Measurements from ENCODE around the gene AUTS2.

The AUTS2 gene

DNA sequence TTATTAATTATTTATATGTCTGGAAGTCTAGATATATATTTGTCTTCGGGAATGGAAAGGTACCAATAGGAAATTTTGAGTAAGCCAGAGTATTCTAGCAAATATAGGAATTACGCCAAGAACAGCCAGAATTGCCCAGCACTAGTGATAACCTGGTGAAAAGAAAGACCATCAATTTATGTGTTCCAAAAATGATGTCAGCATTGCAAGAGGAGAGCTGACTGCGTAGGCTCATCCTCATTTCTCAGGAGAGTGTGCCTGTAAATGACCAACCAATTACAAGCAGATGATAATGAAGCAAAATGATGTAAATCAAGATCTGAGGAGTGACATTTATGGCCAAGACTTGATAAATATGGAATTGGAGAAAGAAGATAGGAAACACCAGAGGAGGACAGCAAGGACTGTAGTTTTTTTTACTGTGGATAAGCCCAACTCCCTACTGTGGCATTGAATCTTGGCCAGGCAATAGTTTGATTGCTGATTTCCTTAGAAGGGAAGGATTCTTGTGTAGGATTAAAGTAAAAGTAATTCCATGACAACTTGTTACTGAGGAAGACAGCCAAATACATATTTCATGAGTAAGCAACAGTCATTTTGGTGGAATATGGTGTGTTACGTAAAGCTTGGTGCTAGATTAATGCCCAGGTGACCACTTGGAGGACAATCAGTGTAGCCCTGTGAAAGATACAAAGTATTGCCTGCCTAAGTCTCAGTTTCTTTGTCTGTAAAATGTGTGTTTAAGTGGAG lies 590.8 kb downstream of the AUTS2 start:
- no peak for DNase-seq (ENCODE audit: low read depth in 2 of 2)

DNA sequence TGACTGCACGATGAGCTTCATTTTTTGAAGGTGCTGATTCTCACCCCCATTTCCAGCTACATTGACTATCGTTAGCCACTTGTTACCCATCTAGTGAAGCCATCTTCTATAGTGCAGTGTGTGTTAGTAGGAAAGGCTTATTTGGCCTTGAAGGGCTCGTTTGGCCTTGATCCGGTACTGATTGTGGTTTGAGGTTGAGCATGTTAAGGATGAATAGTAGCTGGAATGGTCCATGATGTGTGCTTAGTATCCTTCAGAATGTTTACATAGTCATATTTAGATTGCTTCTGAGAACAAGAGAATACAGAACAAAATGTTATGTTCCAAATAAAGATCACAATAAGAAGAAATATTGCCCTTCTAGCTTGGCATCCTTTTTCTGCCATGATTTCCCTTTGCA lies 591.5 kb downstream of the AUTS2 start:
- no peak for DNase-seq (ENCODE audit: low read depth in 2 of 2)

DNA sequence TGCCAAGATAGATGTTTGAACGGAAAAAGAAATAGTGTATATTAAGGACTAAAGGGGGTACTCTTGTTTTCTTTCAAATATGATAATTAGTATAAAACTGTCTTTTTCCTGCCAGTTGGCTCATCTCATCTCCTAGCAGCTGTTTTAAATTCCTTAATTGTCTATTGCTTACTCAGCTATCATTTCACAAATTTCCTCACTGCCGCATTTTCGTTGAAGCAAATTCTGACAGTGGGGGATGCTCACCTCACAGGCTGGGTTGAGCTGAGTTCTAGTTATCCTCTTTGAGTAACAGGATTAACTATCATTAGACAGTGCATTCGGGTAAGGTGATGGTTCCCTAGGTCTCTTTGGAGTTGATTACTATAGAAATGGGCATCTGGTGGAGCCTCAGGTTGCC lies 592.0 kb downstream of the AUTS2 start:
- no peak for DNase-seq (ENCODE audit: low read depth in 2 of 2)

DNA sequence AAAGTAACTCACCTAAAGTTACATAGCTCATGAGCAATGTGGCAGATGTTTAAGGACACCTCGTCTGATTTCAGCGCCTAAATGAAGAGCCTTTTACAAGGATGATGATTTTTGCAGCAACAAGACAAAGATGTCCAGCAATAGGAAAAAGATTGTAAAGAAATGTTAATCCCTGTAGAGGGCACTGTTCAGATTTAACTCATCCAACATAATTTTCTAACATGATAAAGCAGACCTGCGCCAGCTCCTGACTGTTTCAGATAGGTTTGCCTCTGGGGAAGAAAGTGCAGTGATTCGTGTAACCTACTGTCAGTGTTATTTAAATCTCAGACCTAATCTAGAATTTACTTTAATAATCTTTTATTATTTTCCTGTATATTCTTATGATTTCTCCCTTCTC lies 595.2 kb downstream of the AUTS2 start:
- no peak for DNase-seq (ENCODE audit: low read depth in 2 of 2)

DNA sequence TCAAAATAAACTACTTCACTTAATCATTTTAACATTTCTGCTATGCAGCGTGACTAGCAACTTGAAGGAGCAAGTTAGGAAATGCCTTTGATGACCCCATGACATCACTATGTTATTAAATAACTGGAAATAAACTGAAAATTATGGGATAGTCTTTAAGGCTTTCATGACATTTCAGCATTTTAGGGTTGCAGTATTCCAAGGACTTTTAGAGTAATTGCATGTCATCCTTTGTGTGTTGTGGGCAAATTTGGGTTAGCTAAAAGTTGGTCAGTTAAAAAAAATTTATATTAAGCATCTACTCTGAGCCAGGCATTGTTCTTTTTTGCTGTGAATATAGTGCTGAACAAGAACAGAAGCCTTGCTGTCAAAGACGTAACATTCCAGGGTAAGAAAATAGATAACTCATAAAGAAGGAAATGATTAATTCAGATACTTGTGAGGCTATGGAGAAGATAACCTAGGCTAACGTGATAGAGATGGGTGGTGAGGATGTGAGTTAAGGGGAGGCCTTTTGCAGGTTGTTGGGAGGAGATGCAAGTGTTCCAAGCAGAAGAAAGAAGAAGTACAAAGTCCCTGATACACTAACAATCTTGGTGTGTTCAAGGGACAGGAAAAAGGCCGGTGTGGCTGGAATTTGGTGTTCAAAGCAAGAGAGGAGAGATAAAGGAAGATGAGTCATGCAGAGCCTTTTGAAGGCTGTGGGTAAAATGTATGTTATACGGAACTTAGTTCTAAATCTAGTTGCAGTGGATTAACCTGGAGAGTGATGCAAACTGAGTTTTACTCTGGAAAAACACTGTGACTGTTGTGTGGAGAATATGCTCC lies 610.2 kb downstream of the AUTS2 start:
- DNase-seq (ENCODE audit: low read depth in 2 of 2): no peak

DNA sequence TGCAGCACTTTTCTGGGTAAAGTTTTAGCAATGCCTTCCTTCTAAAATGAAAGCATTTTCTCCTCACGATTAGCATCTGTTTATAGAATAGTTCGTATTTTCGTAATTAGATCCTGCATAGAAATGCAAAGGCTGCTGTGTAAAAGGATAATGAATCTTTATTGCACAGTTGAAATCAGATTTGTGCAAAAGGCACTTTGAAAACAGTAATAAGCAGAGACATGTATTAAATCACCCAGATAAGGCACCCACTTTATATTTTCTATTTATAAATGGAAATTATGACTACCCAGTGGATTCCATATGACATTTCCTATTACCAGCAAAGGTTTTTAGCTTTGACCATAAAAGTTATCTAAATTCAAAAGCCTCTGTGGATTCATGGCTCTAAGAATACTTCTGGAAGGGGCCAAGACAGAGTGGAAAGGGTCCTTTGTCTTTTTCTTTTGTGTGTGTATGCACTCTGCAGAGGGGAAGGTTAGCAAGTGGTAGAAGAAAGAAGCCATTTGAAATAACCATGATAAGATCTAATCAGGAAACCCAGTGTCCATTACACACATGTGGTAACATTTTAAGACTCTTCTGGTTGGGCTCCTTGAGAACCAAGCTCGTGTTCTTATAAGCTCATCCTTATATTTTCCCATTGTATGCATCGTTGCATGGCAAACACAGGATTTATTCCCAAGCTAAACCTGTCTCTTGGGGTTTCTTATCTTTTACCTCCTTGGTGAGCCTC lies 612.1 kb downstream of the AUTS2 start:
- no peak for DNase-seq (ENCODE audit: low read depth in 2 of 2)

DNA sequence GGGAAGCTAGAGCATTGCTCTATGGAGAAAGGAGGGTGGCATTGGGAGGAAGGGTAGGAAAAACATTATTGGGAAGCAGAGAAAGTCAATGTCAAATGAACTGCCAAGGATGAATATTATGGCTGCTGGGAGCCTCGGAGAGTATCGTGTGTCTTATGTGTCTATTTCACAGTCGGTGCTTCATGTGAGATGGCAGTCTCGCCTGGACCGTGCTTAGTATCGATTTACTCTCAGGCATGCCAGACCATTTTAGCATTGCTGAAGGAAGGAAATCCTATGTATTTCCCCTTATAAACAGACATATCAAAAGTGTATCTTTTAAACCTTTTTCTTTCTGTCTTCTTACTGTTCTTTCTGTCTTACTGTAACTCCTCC lies 612.6 kb downstream of the AUTS2 start:
- DNase-seq (ENCODE audit: low read depth in 2 of 2): no peak

DNA sequence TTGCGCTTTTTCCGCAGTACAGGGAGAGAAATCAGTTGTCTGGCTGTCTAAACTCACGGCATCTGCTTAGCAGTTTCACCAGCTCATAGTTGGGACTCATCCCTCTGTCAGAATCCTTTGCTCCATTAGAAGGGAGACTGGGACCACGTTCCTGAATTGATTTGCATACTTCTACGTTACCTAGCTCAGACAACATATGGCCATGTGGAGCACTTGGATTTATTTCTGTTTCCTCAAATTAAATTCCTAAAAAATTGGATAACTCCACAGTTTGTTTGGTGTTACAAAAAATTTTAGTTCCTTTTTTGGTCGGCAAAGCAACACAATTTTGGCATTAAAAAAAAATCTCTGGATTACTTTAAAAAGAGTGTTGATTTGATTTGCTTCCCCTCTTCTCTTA lies 614.0 kb downstream of the AUTS2 start:
- DNase-seq (ENCODE audit: low read depth in 2 of 2): no peak

DNA sequence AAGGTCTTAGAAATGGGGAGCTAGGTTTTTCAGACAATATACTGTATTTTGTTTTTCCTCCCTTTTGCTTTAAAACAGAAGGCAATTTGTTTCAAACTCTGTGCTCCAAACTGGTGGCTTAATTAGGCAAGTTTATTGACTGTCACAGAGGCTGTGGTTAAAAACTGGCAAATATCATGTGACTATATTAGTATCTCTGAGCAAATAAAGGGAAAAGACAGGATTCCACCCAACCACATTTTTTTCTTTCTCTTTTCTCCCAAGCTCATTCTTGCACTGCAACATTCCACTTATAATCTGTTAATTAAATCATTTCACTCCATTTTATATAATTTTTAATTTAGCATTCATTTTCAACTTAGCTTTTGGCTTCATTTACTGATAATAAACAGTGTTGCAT lies 615.8 kb downstream of the AUTS2 start:
- no peak for DNase-seq (ENCODE audit: low read depth in 2 of 2)

DNA sequence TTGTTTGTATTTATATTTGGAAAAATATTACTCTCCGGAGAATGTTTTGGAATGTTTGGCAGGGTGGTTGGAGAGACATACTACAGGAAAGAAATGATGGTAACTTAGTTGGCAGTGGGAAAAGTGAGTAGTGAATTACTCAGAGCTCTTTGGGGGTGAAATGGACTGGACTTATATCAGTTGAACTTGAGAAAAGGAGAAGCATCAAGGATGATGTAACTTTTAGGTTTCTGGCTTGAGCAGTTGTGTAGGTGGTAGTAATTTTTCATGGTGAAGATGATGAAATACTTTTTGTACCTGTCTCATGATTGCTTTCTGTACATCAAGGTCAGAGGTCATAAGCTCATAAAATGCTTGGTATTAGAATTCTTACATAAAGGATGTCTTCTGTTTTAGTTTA lies 617.2 kb downstream of the AUTS2 start:
- DNase-seq (ENCODE audit: low read depth in 2 of 2): no peak

DNA sequence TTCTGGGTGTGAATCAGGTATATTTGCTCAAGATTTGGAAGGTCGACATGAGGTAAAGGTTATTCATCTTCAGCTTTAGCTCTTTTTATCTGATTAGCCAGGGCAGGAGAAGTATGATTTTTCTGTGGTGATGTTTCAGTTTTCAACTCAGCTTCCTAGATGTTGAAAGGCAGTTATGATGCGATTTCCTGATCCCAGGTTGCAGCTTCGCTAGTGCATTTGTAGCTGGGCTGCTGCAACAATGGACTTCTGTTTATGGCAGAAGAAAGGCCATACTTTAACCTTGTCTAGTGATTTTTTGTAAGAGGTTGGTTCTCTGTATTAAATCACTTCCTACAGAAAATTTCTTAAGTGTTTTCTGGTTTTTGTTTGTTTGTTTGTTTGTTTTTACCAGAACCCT lies 619.3 kb downstream of the AUTS2 start:
- DNase-seq (ENCODE audit: low read depth in 2 of 2): no peak

DNA sequence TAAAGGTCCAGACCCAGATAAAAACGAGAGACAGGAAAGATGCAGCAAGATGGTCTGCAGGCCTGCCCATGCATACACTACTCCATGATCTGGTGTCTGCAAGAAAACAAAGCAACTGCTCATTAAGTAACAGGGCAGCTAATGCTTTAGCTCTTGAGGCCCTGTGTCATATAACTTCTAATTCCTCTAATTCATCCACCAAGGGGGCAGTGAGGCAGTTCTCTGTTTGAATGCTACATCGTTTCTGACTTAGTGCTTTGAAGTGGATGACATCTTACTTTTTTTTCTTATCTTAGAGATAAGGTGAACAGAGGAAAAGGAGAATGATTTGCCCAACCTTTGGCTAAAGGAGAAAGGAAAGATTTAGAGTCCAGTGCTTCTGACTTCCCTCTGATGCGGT lies 619.7 kb downstream of the AUTS2 start:
- DNase-seq (ENCODE audit: low read depth in 2 of 2): no peak

DNA sequence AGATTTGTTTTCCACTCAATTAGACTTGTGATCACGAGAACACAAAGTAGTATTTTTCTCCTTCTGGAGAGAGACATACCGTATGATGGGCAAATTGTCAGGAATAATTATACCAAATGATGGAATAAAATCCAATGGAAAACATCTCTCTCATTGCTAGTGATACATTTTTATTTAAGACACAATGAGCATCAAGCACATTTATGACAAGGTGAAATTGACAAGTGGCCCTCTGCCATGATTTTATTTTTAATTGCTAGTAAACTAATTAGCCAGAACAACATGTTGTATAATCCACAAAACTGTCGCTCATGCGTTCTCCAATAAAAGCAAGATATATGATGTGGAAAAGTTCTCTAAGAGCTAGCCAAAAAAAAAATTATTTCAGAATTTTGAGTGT lies 620.8 kb downstream of the AUTS2 start:
- no peak for DNase-seq (ENCODE audit: low read depth in 2 of 2)

DNA sequence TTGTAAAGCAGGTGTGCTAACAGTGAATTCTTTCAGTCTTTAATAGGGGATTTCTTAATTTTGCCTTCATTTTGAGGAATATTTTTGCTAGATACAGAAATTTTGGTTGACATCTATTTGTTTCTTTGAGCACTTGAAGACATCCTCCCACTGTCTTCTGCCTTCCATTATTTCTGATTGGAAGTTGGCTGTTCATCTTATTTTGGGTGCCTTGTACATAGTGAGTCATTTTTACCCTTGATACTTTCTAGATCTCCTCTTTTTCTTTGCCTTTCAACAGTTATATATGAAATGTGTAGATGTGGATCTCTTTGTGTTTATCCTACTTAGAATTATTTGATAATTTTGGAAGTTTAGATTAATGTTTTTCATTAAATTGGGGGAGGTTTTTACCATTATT lies 631.0 kb downstream of the AUTS2 start:
- DNase-seq (ENCODE audit: low read depth in 2 of 2): no peak

DNA sequence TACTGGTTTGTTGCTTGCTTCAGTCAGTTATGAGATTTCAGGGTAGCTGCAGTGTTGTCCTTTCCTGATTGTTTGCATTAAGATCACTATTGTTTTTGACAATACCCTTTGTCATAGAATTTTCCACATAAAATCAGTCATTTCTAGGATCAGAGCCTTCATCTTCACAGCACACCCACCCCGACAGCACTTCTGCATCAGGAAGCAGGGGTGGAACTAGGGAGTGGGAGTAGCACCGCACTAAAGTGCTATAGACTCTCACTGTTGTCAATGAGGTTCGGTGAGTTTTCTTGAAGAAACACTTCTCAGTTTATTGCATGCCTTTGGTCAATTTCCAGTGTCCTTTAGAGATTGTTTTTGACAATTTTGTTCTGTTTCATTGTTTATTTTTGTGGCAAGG lies 632.5 kb downstream of the AUTS2 start:
- no peak for DNase-seq (ENCODE audit: low read depth in 2 of 2)

DNA sequence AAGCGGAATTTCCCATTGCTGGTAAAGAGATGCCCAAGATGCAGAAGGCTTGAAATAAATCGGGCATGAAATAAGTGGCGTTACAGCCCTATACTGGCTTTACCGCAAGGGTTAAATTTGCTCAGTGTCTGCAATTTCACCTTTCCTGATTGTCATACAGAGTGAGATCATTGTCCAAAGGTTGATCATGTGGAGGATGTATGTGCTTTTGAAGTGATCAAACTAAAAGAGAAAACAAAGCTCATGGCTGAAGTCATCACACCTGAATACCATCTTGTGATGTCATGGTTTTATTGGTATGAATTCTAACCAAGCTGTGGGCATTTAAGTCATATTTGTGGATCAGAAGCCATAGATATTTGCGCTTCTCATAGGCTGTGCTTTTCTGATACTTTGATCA lies 635.5 kb downstream of the AUTS2 start:
- DNase-seq (ENCODE audit: low read depth in 2 of 2): no peak

DNA sequence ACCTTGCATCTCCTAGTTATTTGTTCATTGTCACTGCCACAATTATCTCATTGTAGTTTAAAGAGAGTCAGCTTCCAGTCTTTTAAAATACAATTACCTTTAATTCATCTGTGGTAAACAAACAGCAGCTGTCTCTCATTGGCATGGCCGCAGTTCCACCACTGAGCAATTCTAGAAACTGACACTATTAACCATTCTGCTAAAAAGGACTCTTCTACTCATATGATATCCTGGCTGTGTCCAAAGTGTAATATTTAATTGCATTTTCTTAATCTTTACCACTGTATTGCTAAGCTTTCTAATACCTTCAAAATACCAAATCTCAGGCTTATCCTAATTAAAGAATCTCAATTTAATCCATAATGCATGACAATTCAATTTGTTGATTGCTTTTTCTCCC lies 639.0 kb downstream of the AUTS2 start:
- DNase-seq (ENCODE audit: low read depth in 2 of 2): no peak

DNA sequence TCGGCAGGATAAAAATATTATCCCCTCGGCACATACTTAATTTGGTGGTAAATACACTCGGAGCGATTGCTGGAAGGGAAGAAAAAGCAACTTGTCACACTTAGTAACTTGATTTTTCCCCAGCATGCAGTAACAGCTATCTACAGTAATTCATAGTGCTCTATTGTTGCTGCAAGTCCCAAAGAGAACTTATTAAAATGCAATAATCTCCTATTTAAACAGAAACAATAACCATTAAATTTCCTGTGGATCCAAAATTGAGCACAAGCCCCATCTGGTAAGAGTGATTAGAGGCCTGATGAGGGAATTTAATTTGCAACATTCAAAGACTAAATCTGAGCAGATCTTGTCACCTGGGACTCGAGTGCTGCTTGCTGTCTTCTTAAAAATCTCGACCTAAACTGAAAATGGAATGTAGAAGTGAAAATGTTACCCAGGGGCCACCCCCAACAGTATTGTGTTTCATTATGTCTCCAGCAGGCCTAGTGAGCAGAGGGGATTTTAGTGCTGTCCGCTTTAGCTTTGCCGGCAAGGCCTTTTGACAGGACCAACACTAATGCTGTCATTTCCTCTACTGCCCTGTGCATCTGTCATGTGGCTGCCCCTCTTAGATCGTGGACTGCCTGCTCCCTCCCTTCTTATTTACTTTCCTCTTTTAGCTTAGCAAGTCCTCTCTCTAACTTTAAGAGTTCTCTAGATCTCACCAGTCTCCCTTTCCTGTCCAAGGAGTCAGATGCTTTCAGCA lies 639.7 kb downstream of the AUTS2 start:
- DNase-seq (ENCODE audit: low read depth in 2 of 2): no peak

DNA sequence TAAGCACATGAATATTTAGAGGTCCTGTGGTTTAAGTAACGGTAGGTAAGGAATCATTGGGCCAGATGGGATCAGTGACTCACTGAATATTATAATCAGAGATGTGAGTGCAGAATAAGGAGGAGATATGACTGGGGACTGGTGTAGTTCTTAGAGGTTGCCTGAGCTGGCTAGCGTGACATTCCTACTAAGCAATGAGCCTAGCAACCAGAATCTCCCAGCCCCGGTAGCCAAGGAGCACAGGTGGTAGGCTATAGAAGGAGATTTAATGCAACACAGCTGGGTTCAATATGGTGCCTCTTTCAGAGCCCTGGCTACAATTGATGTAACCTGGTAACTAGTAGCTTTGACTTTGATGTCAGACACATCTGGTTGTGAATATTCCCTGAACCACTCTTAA lies 641.6 kb downstream of the AUTS2 start:
- DNase-seq (ENCODE audit: low read depth in 2 of 2): no peak

DNA sequence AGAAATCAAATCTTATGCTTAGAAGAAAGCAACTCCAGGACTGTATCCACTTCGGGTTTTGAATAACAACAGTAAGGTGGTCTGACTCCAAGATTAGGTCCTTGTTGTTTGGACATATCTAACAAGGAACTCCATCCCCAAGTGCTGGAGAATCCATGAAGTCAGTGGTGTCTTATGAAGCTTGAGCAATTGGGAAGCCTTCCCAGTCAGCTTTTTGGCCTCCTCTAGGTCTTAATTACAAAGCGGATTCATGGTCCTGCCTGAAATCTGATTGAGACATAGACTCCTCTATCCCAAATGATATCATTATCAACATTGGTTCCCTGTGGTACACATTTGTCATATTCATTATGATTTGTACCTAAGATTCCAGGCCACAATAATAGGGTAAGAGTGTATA lies 642.6 kb downstream of the AUTS2 start:
- DNase-seq (ENCODE audit: low read depth in 2 of 2): no peak

DNA sequence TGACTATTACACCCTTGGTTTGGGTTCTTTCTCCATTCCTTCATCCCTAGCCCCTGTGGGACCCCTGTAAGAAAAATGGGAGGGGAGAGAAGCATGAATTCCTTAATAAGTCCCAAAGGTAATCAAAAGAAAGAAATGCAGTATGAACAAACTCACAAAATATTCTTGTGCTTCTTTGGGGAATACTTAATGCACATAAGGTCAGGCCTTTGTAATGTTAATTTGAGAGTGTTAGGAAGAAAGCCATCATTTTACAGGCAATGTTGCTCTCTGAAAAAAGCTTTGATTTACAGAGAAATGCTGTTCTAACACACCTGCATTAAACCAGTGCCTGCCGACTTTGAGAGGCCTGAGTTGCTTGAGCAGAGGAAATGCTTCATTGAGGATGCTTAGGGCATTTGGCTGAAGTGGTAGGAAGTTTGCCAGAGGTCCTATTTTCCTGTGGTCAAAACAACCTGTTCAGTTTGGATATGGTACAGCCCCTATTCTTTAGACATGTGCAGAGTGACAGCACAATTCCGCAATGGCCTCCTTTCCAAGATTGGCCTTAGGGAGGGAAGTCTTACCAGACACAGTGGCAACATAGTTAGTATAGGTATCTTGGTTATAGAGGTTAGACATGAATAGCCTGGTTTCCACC lies 643.4 kb downstream of the AUTS2 start:
- no peak for DNase-seq (ENCODE audit: low read depth in 2 of 2)

DNA sequence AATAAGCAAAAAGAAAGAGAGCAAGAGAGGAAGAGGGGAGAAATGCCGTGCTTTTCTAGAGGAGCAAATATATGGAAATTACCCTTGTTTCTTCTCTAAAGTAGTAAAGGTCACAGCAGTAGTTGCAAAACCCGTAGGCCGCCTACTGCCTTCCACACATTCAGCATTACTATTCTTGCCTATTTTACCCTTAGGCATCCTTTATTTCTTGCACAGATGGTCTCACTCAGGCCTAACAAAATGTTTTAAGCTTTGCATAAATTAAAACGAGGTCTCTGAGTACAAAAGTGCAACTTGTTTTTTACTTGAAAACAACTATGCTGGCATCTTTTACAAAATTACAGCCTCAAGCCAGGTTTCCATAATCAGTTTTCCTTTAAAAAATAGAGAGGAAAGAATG lies 644.6 kb downstream of the AUTS2 start:
- no peak for DNase-seq (ENCODE audit: low read depth in 2 of 2)
